MCF 10A (cell line): Measurements from ENCODE around the gene PNPLA5. TPM values are rescaled to one million over a fixed set of nuclear protein-coding genes. Genes with fewer than 3 reads are reported as not detected.

ENCODE experiments used
- BruUV-seq: library from RNA; stranded (reverse); fragments of 400-500 nt; replicated peaks from 2 replicates; lab custom pipeline; 2021; lab: Mats Ljungman, UMichigan
- CTCF ChIA-PET: fragments of 300-600 bp; sonication (Branson Sonifier 250); formaldehyde crosslinking; extraction: SDS; loops from one replicate; lab custom pipeline; 2021; ENCODE audit warnings: antibody characterized with exemption, inconsistent platforms; lab: Yijun Ruan, JAX
- POLR2A ChIA-PET: fragments of 300-600, 350-650 bp; sonication (Branson Sonifier 250); formaldehyde crosslinking; extraction: SDS; loops from one replicate; lab custom pipeline; 2020; ENCODE audit warnings: antibody characterized with exemption, inconsistent platforms; lab: Yijun Ruan, JAX
- DNase-seq: peaks from one replicate; pipeline ENCODE4 v3.0.0-alpha.2; 2018; ENCODE audit not compliant: unreplicated experiment
- H3K27ac Mint-ChIP-seq: one replicate; pipeline ENCODE4 v1.8.0; 2022; ENCODE audit warnings: mild to moderate bottlenecking, low read depth, mixed read lengths; ENCODE audit not compliant: unreplicated experiment
- H3K27me3 Mint-ChIP-seq: one replicate; pipeline ENCODE4 v1.8.0; 2022; ENCODE audit warnings: mixed read lengths; ENCODE audit not compliant: insufficient read depth, unreplicated experiment
- H3K36me3 Mint-ChIP-seq: one replicate; pipeline ENCODE4 v1.8.0; 2022; ENCODE audit warnings: mild to moderate bottlenecking, moderate library complexity, mixed read lengths; ENCODE audit not compliant: insufficient read depth, unreplicated experiment
- H3K4me1 Mint-ChIP-seq: one replicate; pipeline ENCODE4 v1.8.0; 2022; ENCODE audit warnings: mixed read lengths; ENCODE audit not compliant: insufficient read depth, unreplicated experiment
- H3K4me3 Mint-ChIP-seq: one replicate; pipeline ENCODE4 v1.8.0; 2022; ENCODE audit warnings: mild to moderate bottlenecking, moderate library complexity, mixed read lengths; ENCODE audit not compliant: unreplicated experiment
- H3K9me3 Mint-ChIP-seq: one replicate; pipeline ENCODE4 v1.8.0; 2022; ENCODE audit warnings: mixed read lengths; ENCODE audit not compliant: unreplicated experiment
- CTCF ChIP-seq: fragments of 200-600 bp; IDR thresholded peaks from one replicate; pipeline ENCODE4 v1.8.0; 2022; ENCODE audit warnings: antibody characterized with exemption, mild to moderate bottlenecking; ENCODE audit not compliant: unreplicated experiment
- intact Hi-C: fragments of 100-400 bp; cut with micrococcal nuclease; formaldehyde crosslinking; loops from 2 replicates; pipeline ENCODE4 v1.14.1; 2022
- total RNA-seq: library from RNA; stranded (reverse); gene quantifications from 2 replicates; pipeline ENCODE4 v1.2.3, GENCODE V29; 2022

Gene PNPLA5
- total RNA-seq, 1 experiment from 2014 or later = not detected

GRCh38 chr22:43886231-43886630 is 5.6 kb downstream of the PNPLA5 start:
- no peak overlapping the region for H3K27ac Mint-ChIP-seq
- CTCF ChIA-PET = interaction anchor here (0.6 to 2.9 kb wide), 3 partner anchors 9 to 59 kb away, joined by 3 to 15 read pairs (median 4); no protein-coding TSS in a partner anchor
- peaks cover 30% of the 10 kb centered on the region for H3K27me3 Mint-ChIP-seq

GRCh38 chr22:43885786-43886185 is 6.0 kb downstream of the PNPLA5 start:
- ChIA-PET POLR2A (no interaction called here), CTCF (interaction anchor here (0.6 to 3.8 kb wide), 9 partner anchors 13 to 483 kb away, joined by 3 to 38 read pairs (median 5); partner anchors contain the start of gene PNPLA3)
- peaks cover 6% of the 10 kb centered on the region for H3K36me3 Mint-ChIP-seq
- peaks cover 30% of the 10 kb centered on the region for H3K27me3 Mint-ChIP-seq
- H3K27ac Mint-ChIP-seq = no peak overlapping the region
- H3K4me1 Mint-ChIP-seq = no peaks in the 10 kb centered on the region
- no TSS peak for BruUV-seq
- TF ChIP-seq CTCF = no peak
- no peak for DNase-seq
- no peaks in the 10 kb centered on the region for H3K9me3 Mint-ChIP-seq
- no peak overlapping the region for H3K4me3 Mint-ChIP-seq
- intact Hi-C loops = no loop called here

More at GRCh38 chr22:43886231-43886630, 5.6 kb downstream of the PNPLA5 start:
- no peak for DNase-seq
- no peaks in the 10 kb centered on the region for H3K9me3 Mint-ChIP-seq
- H3K4me3 Mint-ChIP-seq = no peak overlapping the region
- no TSS peak for BruUV-seq
- TF ChIP-seq CTCF = no peak
- peaks cover 6% of the 10 kb centered on the region for H3K36me3 Mint-ChIP-seq
- intact Hi-C loops = no loop called here
- POLR2A ChIA-PET = interaction anchor here (1.0 kb wide), 1 partner anchor 489 kb away, joined by 3 read pairs; no protein-coding TSS in a partner anchor
- H3K4me1 Mint-ChIP-seq = no peaks in the 10 kb centered on the region

- no peak for DNase-seq
- Mint-ChIP-seq H3K4me1 (no peaks in the 10 kb centered on the region), H3K4me3 (no peak overlapping the region), H3K27me3 (peaks cover 30% of the 10 kb centered on the region), H3K27ac (no peak overlapping the region), H3K36me3 (peaks cover 6% of the 10 kb centered on the region), H3K9me3 (no peaks in the 10 kb centered on the region)
- no TSS peak for BruUV-seq
- ChIA-PET POLR2A (interaction anchor here (0.7 kb wide), 1 partner anchor 70 kb away, joined by 3 read pairs; the partner anchor contains the start of gene SAMM50), CTCF (interaction anchor here (0.7 to 3.8 kb wide), 16 partner anchors 14 to 612 kb away, joined by 3 to 38 read pairs (median 5); partner anchors contain the start of gene PNPLA3)
- intact Hi-C loops = no loop called here
- TF ChIP-seq CTCF = no peak
Observed at GRCh38 chr22:43885319-43885671, 6.5 kb downstream of the PNPLA5 start.

- no TSS peak for BruUV-seq
- H3K4me1 Mint-ChIP-seq = no peaks in the 10 kb centered on the region
- H3K36me3 Mint-ChIP-seq = peaks cover 6% of the 10 kb centered on the region
- H3K9me3 Mint-ChIP-seq = no peaks in the 10 kb centered on the region
- H3K27ac Mint-ChIP-seq = no peak overlapping the region
- ChIA-PET POLR2A (interaction anchor here (0.7 kb wide), 1 partner anchor 71 kb away, joined by 3 read pairs; the partner anchor contains the start of gene SAMM50), CTCF (interaction anchor here (0.6 to 3.8 kb wide), 23 partner anchors 14 to 829 kb away, joined by 3 to 38 read pairs (median 4); partner anchors contain the start of gene PNPLA3)
- DNase-seq = peak; percentile 59
- H3K27me3 Mint-ChIP-seq = peaks cover 31% of the 10 kb centered on the region
- intact Hi-C loops = loop anchor here (5.0 kb wide), 1 partner anchor 743 kb away; no protein-coding TSS in a partner anchor
- H3K4me3 Mint-ChIP-seq = no peak overlapping the region
- TF ChIP-seq CTCF = peak; percentile 83
Observed at GRCh38 chr22:43884600-43885318, 7.1 kb downstream of the PNPLA5 start.
